ENCODE results near the gene TRUB2. TPM values are rescaled to one million over a fixed set of nuclear protein-coding genes. Genes with fewer than 3 reads are reported as not detected.

The TRUB2 gene
- total RNA-seq, 1 experiment from 2014 or later, result 42.1 TPM

DNA sequence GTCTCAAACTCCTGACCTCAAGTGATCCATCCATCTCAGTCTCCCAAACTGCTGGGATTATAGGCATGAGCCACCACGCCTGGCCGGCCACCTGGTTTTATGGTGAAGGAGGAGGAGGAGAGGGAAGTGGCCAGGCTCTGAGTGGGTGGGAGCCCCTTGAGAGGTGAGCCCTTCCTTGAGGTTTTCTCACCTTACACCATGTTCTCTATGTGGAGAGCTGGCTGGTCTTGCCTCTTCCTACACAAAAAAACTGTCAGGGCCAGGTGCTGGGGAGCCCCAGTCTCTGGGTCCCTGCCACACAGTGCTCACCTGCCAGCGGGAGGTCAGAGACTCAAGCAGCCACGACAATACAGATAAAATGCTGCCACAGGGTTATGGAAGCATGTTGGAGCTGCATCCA, 28.1 kb downstream of the TRUB2 start:
- no peak for DNase-seq (ENCODE audit: low read depth, low spot score)
- intact Hi-C loops (cut with micrococcal nuclease), result loop anchor here (10.0 kb wide), 1 partner anchor 261 kb away; the partner anchor contains the start of gene SPTAN1
- no TSS peak for BruUV-seq (replicated peaks)
- ChIA-PET CTCF (interaction anchor here (0.7 to 4.3 kb wide), 6 partner anchors 39 to 341 kb away, joined by 3 to 40 read pairs (median 8); no protein-coding TSS in a partner anchor), POLR2A (no interaction called here), RAD21 (ENCODE audit: low non-redundant PET in 1 of 2, low total read pairs in 2 of 2, uncharacterized antibody in 2 of 2, unreplicated experiment in 2 of 2) (no interaction called here)
- no peaks in the 10 kb centered on the region for H3K9me3 ChIP-seq (ENCODE audit: control insufficient read depth in 1 of 2, insufficient read depth in 1 of 2, low read depth in 1 of 2, low read length in 2 of 2)
- no peaks in the 10 kb centered on the region for H3K79me2 ChIP-seq (ENCODE audit: insufficient read depth, low read length)
- TF ChIP-seq TCF7L2 (IDR thresholded peaks at IDR 0.05; ENCODE audit: borderline replicate concordance, extremely low read depth, insufficient read depth, insufficient read length) (no peak), SP1 (IDR thresholded peaks at IDR 0.05; ENCODE audit: low read depth) (no peak), EZH2phosphoT487 (IDR thresholded peaks at IDR 0.05; ENCODE audit: borderline replicate concordance) (no peak), ZFX (IDR thresholded peaks at IDR 0.05) (no peak), ZNF274 (IDR thresholded peaks at IDR 0.05; ENCODE audit: low read depth, low read length) (no peak)
- TF ChIP-seq, protein P1, sequence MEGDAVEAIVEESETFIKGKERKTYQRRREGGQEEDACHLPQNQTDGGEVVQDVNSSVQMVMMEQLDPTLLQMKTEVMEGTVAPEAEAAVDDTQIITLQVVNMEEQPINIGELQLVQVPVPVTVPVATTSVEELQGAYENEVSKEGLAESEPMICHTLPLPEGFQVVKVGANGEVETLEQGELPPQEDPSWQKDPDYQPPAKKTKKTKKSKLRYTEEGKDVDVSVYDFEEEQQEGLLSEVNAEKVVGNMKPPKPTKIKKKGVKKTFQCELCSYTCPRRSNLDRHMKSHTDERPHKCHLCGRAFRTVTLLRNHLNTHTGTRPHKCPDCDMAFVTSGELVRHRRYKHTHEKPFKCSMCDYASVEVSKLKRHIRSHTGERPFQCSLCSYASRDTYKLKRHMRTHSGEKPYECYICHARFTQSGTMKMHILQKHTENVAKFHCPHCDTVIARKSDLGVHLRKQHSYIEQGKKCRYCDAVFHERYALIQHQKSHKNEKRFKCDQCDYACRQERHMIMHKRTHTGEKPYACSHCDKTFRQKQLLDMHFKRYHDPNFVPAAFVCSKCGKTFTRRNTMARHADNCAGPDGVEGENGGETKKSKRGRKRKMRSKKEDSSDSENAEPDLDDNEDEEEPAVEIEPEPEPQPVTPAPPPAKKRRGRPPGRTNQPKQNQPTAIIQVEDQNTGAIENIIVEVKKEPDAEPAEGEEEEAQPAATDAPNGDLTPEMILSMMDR (IDR thresholded peaks at IDR 0.05 in 2 of 3, conservative IDR thresholded peaks at IDR 0.05 in 1 of 3; ENCODE audit: borderline replicate concordance in 1 of 3, insufficient read depth in 1 of 3, low read depth in 2 of 3, low read length in 2 of 3), result no peak
- TF ChIP-seq, protein P2, sequence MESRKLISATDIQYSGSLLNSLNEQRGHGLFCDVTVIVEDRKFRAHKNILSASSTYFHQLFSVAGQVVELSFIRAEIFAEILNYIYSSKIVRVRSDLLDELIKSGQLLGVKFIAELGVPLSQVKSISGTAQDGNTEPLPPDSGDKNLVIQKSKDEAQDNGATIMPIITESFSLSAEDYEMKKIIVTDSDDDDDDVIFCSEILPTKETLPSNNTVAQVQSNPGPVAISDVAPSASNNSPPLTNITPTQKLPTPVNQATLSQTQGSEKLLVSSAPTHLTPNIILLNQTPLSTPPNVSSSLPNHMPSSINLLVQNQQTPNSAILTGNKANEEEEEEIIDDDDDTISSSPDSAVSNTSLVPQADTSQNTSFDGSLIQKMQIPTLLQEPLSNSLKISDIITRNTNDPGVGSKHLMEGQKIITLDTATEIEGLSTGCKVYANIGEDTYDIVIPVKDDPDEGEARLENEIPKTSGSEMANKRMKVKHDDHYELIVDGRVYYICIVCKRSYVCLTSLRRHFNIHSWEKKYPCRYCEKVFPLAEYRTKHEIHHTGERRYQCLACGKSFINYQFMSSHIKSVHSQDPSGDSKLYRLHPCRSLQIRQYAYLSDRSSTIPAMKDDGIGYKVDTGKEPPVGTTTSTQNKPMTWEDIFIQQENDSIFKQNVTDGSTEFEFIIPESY (IDR thresholded peaks at IDR 0.05; ENCODE audit: extremely low read depth, insufficient replicate concordance, low read length), result no peak
- TF ChIP-seq, protein P3, sequence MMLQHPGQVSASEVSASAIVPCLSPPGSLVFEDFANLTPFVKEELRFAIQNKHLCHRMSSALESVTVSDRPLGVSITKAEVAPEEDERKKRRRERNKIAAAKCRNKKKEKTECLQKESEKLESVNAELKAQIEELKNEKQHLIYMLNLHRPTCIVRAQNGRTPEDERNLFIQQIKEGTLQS (IDR thresholded peaks at IDR 0.05), result no peak
- H3K9ac ChIP-seq (ENCODE audit: low read length), result no peak overlapping the region
- H3K4me3 ChIP-seq (replicated peaks in 1 of 2; ENCODE audit: low read depth in 1 of 2, low read length in 2 of 2), result no peak overlapping the region
- H3K4me1 ChIP-seq (ENCODE audit: control insufficient read depth in 1 of 2, insufficient read depth in 2 of 2, low read length in 2 of 2), result peaks cover 5 to 24% of the 10 kb centered on the region in 2 experiments; a peak in 3 of 4 replicates
- H3K36me3 ChIP-seq (ENCODE audit: control insufficient read depth in 1 of 2, insufficient read depth in 2 of 2, low read length in 2 of 2), result no peaks in the 10 kb centered on the region
- no peaks in the 10 kb centered on the region for H3K9me2 ChIP-seq (ENCODE audit: insufficient read depth)
- no peaks in the 10 kb centered on the region for H4K20me1 ChIP-seq (ENCODE audit: insufficient read depth)
- no peak overlapping the region for H3K4me2 ChIP-seq (ENCODE audit: low read length)
- no peak overlapping the region for H2AFZ ChIP-seq (ENCODE audit: low read depth, low read length, poor library complexity, severe bottlenecking)
- no peak overlapping the region for H3K27ac ChIP-seq (ENCODE audit: low read depth, low read length)
- ATAC-seq, result no peak
- no peaks in the 10 kb centered on the region for H3K27me3 ChIP-seq (ENCODE audit: insufficient read depth, low read length)

Measured in HCT116 (cell line).